Measurements from ENCODE around the gene DUSP9.

- TF ChIP-seq CTCF (conservative IDR thresholded peaks at IDR 0.05 in 1 of 2, IDR thresholded peaks at IDR 0.05 in 1 of 2; ENCODE audit: extremely low read depth in 1 of 2, insufficient read depth in 1 of 2, low read depth in 1 of 2, low read length in 2 of 2) (no peak), EZH2 (IDR thresholded peaks at IDR 0.05; ENCODE audit: borderline replicate concordance, low read length) (no peak)
Measured at GRCh38 chrX:153634236-153634635, 12.8 kb upstream of the DUSP9 start.
